Panc1 (cell line): ENCODE data around the gene SMAD1.

Experiments used
- POLR2AphosphoS5 ChIP-seq: IDR thresholded peaks from 2 replicates; pipeline ENCODE4 v1.6.1; 2012; ENCODE audit warnings: mild to moderate bottlenecking, low read depth, low read length, moderate library complexity
- REST ChIP-seq, 2 experiments: IDR thresholded peaks; 2 replicates each; pipeline ENCODE4 v1.6.1; 2011 to 2012; ENCODE audit warnings: low read depth in 2 of 2, control low read depth in 1 of 2, low read length in 1 of 2, mild to moderate bottlenecking in 1 of 2, moderate library complexity in 1 of 2; ENCODE audit not compliant: insufficient read depth in 1 of 2
- SIN3A ChIP-seq: IDR thresholded peaks from 2 replicates; pipeline ENCODE4 v1.6.1; 2012; ENCODE audit warnings: low read depth, mild to moderate bottlenecking, low read length, moderate library complexity, borderline replicate concordance; ENCODE audit not compliant: insufficient read depth
- TCF7L2 ChIP-seq: IDR thresholded peaks from 2 replicates; pipeline ENCODE4 v1.6.1; 2011; ENCODE audit warnings: mild to moderate bottlenecking, low read depth, low read length, inconsistent platforms
- TF ChIP-seq, protein P1 (sequence below): fragments of 450-650 bp; IDR thresholded peaks from 2 replicates; pipeline ENCODE4 v1.5.1; 2017; ENCODE audit warnings: mild to moderate bottlenecking

GRCh38 chr4:145530662-145531061 is 49.0 kb downstream of the SMAD1 start:
- TF ChIP-seq POLR2AphosphoS5, result no peak
- TF ChIP-seq, protein P1, sequence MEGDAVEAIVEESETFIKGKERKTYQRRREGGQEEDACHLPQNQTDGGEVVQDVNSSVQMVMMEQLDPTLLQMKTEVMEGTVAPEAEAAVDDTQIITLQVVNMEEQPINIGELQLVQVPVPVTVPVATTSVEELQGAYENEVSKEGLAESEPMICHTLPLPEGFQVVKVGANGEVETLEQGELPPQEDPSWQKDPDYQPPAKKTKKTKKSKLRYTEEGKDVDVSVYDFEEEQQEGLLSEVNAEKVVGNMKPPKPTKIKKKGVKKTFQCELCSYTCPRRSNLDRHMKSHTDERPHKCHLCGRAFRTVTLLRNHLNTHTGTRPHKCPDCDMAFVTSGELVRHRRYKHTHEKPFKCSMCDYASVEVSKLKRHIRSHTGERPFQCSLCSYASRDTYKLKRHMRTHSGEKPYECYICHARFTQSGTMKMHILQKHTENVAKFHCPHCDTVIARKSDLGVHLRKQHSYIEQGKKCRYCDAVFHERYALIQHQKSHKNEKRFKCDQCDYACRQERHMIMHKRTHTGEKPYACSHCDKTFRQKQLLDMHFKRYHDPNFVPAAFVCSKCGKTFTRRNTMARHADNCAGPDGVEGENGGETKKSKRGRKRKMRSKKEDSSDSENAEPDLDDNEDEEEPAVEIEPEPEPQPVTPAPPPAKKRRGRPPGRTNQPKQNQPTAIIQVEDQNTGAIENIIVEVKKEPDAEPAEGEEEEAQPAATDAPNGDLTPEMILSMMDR, result no peak
- TF ChIP-seq REST (IDR thresholded peaks at IDR 0.05; ENCODE audit: insufficient read depth in 1 of 2, low read depth in 2 of 2, low read length in 1 of 2), result no peak
- no peak for TF ChIP-seq TCF7L2
- TF ChIP-seq SIN3A, result no peak
